Measurements from ENCODE around the gene FILIP1L. TPM values are rescaled to one million over a fixed set of nuclear protein-coding genes. Genes with fewer than 3 reads are reported as not detected.

Gene FILIP1L
- total RNA-seq, 1 experiment from 2014 or later: 0.07 TPM

GRCh38 chr3:100129941-100130340, 15.6 kb upstream of the FILIP1L start:
- Histone ChIP-seq H2BK5ac (ENCODE audit: insufficient read length, low read length) (no peak overlapping the region), H2AK5ac (ENCODE audit: insufficient read length, low read length) (no peak overlapping the region), H3K79me1 (ENCODE audit: insufficient read depth, low read depth, low read length, poor library complexity, severe bottlenecking) (no peaks in the 10 kb centered on the region), H3K4me2 (ENCODE audit: insufficient read depth, insufficient read length, low read length) (no peak overlapping the region), H3K27me3 (ENCODE audit: insufficient read depth, low read length) (no peaks in the 10 kb centered on the region), H3K79me2 (ENCODE audit: insufficient read depth, low read length) (no peaks in the 10 kb centered on the region), H3T11ph (ENCODE audit: low read length) (no peak overlapping the region), H2BK120ac (ENCODE audit: low read depth, low read length, poor library complexity, severe bottlenecking) (no peak overlapping the region), H3K23ac (ENCODE audit: insufficient read length, low read depth, low read length) (no peak overlapping the region), H3K14ac (ENCODE audit: insufficient read depth, low read length) (no peak overlapping the region), H2AFZ (ENCODE audit: low read length) (no peak overlapping the region), H2BK20ac (ENCODE audit: low read depth, low read length, poor library complexity, severe bottlenecking) (no peak overlapping the region), H3K4ac (ENCODE audit: low read depth, low read length) (no peak overlapping the region), H4K5ac (ENCODE audit: insufficient read length, low read depth, low read length) (no peak overlapping the region), H3K9ac (ENCODE audit: extremely low read depth, insufficient read length, low read length) (no peak overlapping the region), H3K18ac (ENCODE audit: insufficient read length, low read depth, low read length) (no peak overlapping the region), H2BK15ac (ENCODE audit: low read depth, low read length) (no peak overlapping the region), H2BK12ac (ENCODE audit: insufficient read length, low read depth, low read length) (no peak overlapping the region), H3K23me2 (ENCODE audit: insufficient read length, low read depth, low read length, poor library complexity, severe bottlenecking) (no peaks in the 10 kb centered on the region), H4K91ac (ENCODE audit: insufficient read length, low read depth, low read length) (no peak overlapping the region), H4K20me1 (ENCODE audit: control insufficient read depth, insufficient read depth, insufficient read length) (no peaks in the 10 kb centered on the region), H4K8ac (replicated peaks; ENCODE audit: insufficient read length, low read depth, low read length) (no peak overlapping the region), H3K27ac (ENCODE audit: insufficient read length, low read depth, low read length) (no peak overlapping the region), H3K4me1 (ENCODE audit: insufficient read depth, low read length) (no peaks in the 10 kb centered on the region), H3K9me3 (ENCODE audit: control insufficient read depth, low read depth, low read length) (no peaks in the 10 kb centered on the region), H3K56ac (ENCODE audit: insufficient read length, low read depth, low read length) (no peak overlapping the region)
- no peaks in the 10 kb centered on the region for H3K27me3 Mint-ChIP-seq (ENCODE audit: low read depth)
- no peaks in the 10 kb centered on the region for H3K36me3 Mint-ChIP-seq (ENCODE audit: insufficient read depth in 1 of 3, low read depth in 3 of 3)
- no peak overlapping the region for H3K4me3 Mint-ChIP-seq
- no peak for DNase-seq
- TF ChIP-seq CTCF (conservative IDR thresholded peaks at IDR 0.05): no peak
- no peak overlapping the region for H3K27ac Mint-ChIP-seq
- no peaks in the 10 kb centered on the region for H3K9me3 Mint-ChIP-seq
- no CpG with 5 or more reads among the region's 1 CpG for WGBS (ENCODE audit: extremely low coverage, insufficient read length, low lambda C conversion rate)
- no peaks in the 10 kb centered on the region for H3K4me1 Mint-ChIP-seq
